Inflammatory macrophage treated with lipopolysaccharide for 4 hours (primary cell): ENCODE results near the gene CYP4V2.
"Not testable (repeated sequence)": the region's sequence is repeated elsewhere in the genome, so short reads cannot be mapped to it uniquely, and the experiment has no call there.

Experiments
- DNase-seq: peaks from one replicate; pipeline ENCODE4 v3.0.0-alpha.2; 2020

Gene CYP4V2

GRCh38 chr4:186240452-186240847, 49.1 kb downstream of the CYP4V2 start:
- DNase-seq: no peak

- DNase-seq: no peak
Observed at GRCh38 chr4:186240848-186241491, 49.6 kb downstream of the CYP4V2 start.

- DNase-seq: no peak
Observed at GRCh38 chr4:186241616-186242015, 50.2 kb downstream of the CYP4V2 start.

GRCh38 chr4:186242031-186242430, 50.7 kb downstream of the CYP4V2 start:
- not testable (repeated sequence) for DNase-seq

- DNase-seq: no peak
Observed at GRCh38 chr4:186243331-186243730, 52.0 kb downstream of the CYP4V2 start.

GRCh38 chr4:186244835-186245234, 53.5 kb downstream of the CYP4V2 start:
- no peak for DNase-seq

- not testable (repeated sequence) for DNase-seq
Observed at GRCh38 chr4:186247062-186247752, 55.8 kb downstream of the CYP4V2 start.

- no peak for DNase-seq
Observed at GRCh38 chr4:186248643-186249042, 57.3 kb downstream of the CYP4V2 start.

- DNase-seq: no peak
Observed at GRCh38 chr4:186249785-186250754, 58.7 kb downstream of the CYP4V2 start.

GRCh38 chr4:186250760-186251159, 59.4 kb downstream of the CYP4V2 start:
- no peak for DNase-seq

- no peak for DNase-seq
Observed at GRCh38 chr4:186255122-186255521, 63.8 kb downstream of the CYP4V2 start.

- DNase-seq: no peak
Observed at GRCh38 chr4:186258216-186258811, 66.9 kb downstream of the CYP4V2 start.

GRCh38 chr4:186260117-186260503, 68.7 kb downstream of the CYP4V2 start:
- DNase-seq: no peak
